Measurements from ENCODE around the gene GCSAM.

The GCSAM gene

GRCh38 chr3:112132975-112133448, at the start of gene GCSAM:
Gene GCSAM (minus strand): TSS chr3:112133248. CDS start chr3:112133120, 128 bp downstream.
- no peak for DNase-seq (ENCODE audit: low read depth)

- DNase-seq (ENCODE audit: low read depth) = no peak
Measured at GRCh38 chr3:112175646-112176045, 42.6 kb upstream of the GCSAM start.

- no peak for DNase-seq (ENCODE audit: low read depth)
Measured at GRCh38 chr3:112175037-112175436, 42.0 kb upstream of the GCSAM start.

- DNase-seq (ENCODE audit: low read depth) = no peak
Measured at GRCh38 chr3:112171144-112171543, 38.1 kb upstream of the GCSAM start.

GRCh38 chr3:112170046-112170445, 37.0 kb upstream of the GCSAM start:
- DNase-seq (ENCODE audit: low read depth) = no peak

GRCh38 chr3:112167758-112168157, 34.7 kb upstream of the GCSAM start:
- DNase-seq (ENCODE audit: low read depth) = no peak

GRCh38 chr3:112149136-112149535, 16.1 kb upstream of the GCSAM start:
- DNase-seq (ENCODE audit: low read depth) = no peak

- no peak for DNase-seq (ENCODE audit: low read depth)
Measured at GRCh38 chr3:112143689-112144088, 10.6 kb upstream of the GCSAM start.

GRCh38 chr3:112143251-112143650, 10.2 kb upstream of the GCSAM start:
- no peak for DNase-seq (ENCODE audit: low read depth)

GRCh38 chr3:112141293-112141692, 8.2 kb upstream of the GCSAM start:
- no peak for DNase-seq (ENCODE audit: low read depth)

- no peak for DNase-seq (ENCODE audit: low read depth)
Measured at GRCh38 chr3:112140584-112140983, 7.5 kb upstream of the GCSAM start.

- DNase-seq (ENCODE audit: low read depth) = no peak
Measured at GRCh38 chr3:112138219-112138969, 5.3 kb upstream of the GCSAM start.

- DNase-seq (ENCODE audit: low read depth) = no peak
Measured at GRCh38 chr3:112137781-112138180, 4.7 kb upstream of the GCSAM start.

GRCh38 chr3:112136959-112137693, 4.1 kb upstream of the GCSAM start:
- DNase-seq (ENCODE audit: low read depth) = peak; percentile 10

GRCh38 chr3:112136046-112136445, 3.0 kb upstream of the GCSAM start:
- no peak for DNase-seq (ENCODE audit: low read depth)

- no peak for DNase-seq (ENCODE audit: low read depth)
Measured at GRCh38 chr3:112134335-112135124, 1.5 kb upstream of the GCSAM start.

GRCh38 chr3:112133626-112134334, 732 bp upstream of the GCSAM start:
- no peak for DNase-seq (ENCODE audit: low read depth)

- DNase-seq (ENCODE audit: low read depth) = no peak
Measured at GRCh38 chr3:112132554-112132953, 494 bp downstream of the GCSAM start.

GRCh38 chr3:112132088-112132487, 960 bp downstream of the GCSAM start:
- DNase-seq (ENCODE audit: low read depth) = no peak

- DNase-seq (ENCODE audit: low read depth) = no peak
Measured at GRCh38 chr3:112131111-112131510, 1.9 kb downstream of the GCSAM start.

GRCh38 chr3:112130638-112130993, 2.4 kb downstream of the GCSAM start:
- DNase-seq (ENCODE audit: low read depth) = no peak
